GM23248 (cell line): ENCODE data around the gene LCE6A. TPM values are rescaled to one million over a fixed set of nuclear protein-coding genes. Genes with fewer than 3 reads are reported as not detected.

Experiments used
- DNase-seq: peaks from one replicate; pipeline ENCODE4 v3.0.0-alpha.2; 2015
- H2AFZ ChIP-seq: fragments of 200-600 bp; sonication (generic); 2 replicates; pipeline ENCODE4 v1.6.1; 2016; ENCODE audit warnings: antibody characterized with exemption
- H3F3A ChIP-seq: fragments of 200-600 bp; sonication (generic); 2 replicates; pipeline ENCODE4 v1.6.1; 2016; ENCODE audit warnings: mild to moderate bottlenecking, antibody characterized with exemption, mixed run types; ENCODE audit not compliant: insufficient read depth
- H3K27ac ChIP-seq: fragments of 200-600 bp; sonication (generic); 2 replicates; pipeline ENCODE4 v1.5.1; 2016; ENCODE audit warnings: mild to moderate bottlenecking
- H3K27me3 ChIP-seq: fragments of 200-600 bp; sonication (generic); replicated peaks from 2 replicates; pipeline ENCODE4 v1.6.1; 2016; ENCODE audit warnings: mild to moderate bottlenecking; ENCODE audit not compliant: insufficient read depth
- H3K36me3 ChIP-seq: fragments of 200-600 bp; sonication (generic); 2 replicates; pipeline ENCODE4 v1.6.1; 2016; ENCODE audit warnings: low read depth, mild to moderate bottlenecking
- H3K4me1 ChIP-seq: fragments of 200-600 bp; sonication (generic); 2 replicates; pipeline ENCODE4 v1.6.1; 2016; ENCODE audit warnings: mild to moderate bottlenecking; ENCODE audit not compliant: insufficient read depth
- H3K4me2 ChIP-seq: fragments of 200-600 bp; sonication (generic); one replicate; pipeline ENCODE4 v1.6.1; 2016; ENCODE audit warnings: mild to moderate bottlenecking; ENCODE audit not compliant: unreplicated experiment
- H3K4me3 ChIP-seq: fragments of 200-600 bp; sonication (generic); 2 replicates; pipeline ENCODE4 v1.5.1; 2016; ENCODE audit warnings: mild to moderate bottlenecking
- H3K79me2 ChIP-seq: fragments of 200-600 bp; sonication (generic); 2 replicates; pipeline ENCODE4 v1.6.1; 2016; ENCODE audit warnings: mild to moderate bottlenecking; ENCODE audit not compliant: insufficient read depth
- H3K9ac ChIP-seq: fragments of 200-600 bp; sonication (generic); 2 replicates; pipeline ENCODE4 v1.6.1; 2016; ENCODE audit warnings: mild to moderate bottlenecking
- H3K9me2 ChIP-seq: fragments of 200-600 bp; sonication (generic); 2 replicates; pipeline ENCODE4 v1.6.1; 2016; ENCODE audit warnings: mixed run types, mild to moderate bottlenecking, moderate library complexity; ENCODE audit not compliant: insufficient read depth
- H3K9me3 ChIP-seq: fragments of 200-600 bp; sonication (generic); one replicate; pipeline ENCODE4 v1.6.1; 2017; ENCODE audit warnings: low read depth
- H4K20me1 ChIP-seq: fragments of 200-600 bp; sonication (generic); 2 replicates; pipeline ENCODE4 v1.6.0; 2016; ENCODE audit not compliant: insufficient read depth
- EZH2 ChIP-seq: fragments of 200-600 bp; sonication (generic); IDR thresholded peaks from 2 replicates; pipeline ENCODE4 v1.6.1; 2018; ENCODE audit warnings: antibody characterized with exemption, mild to moderate bottlenecking; ENCODE audit not compliant: insufficient read depth, poor library complexity, severe bottlenecking
- EZH2phosphoT487 ChIP-seq: fragments of 200-600 bp; sonication (generic); IDR thresholded peaks from 2 replicates; pipeline ENCODE4 v1.6.1; 2018; ENCODE audit warnings: antibody characterized with exemption, moderate library complexity, mild to moderate bottlenecking, low read depth; ENCODE audit not compliant: insufficient read depth
- WGBS, 2 experiments: methylation state at CpG; one replicate each; pipeline ENCODE4 v1.1.6; 2015 to 2017; ENCODE audit warnings: low lambda C conversion rate in 2 of 2, low coverage in 1 of 2; ENCODE audit errors: missing lambda C conversion rate in 2 of 2; 5-methylcytosine and 5-hydroxymethylcytosine counted together
- in situ Hi-C: fragments of 300-500 bp; cut with MboI; formaldehyde crosslinking; loops from 2 replicates; pipeline ENCODE4 v1.15.0; 2020
- polyA plus RNA-seq: library from polyadenylated mRNA; unstranded; fragments of >200 nt; fragmentation: Nextera tagmentation; extraction: Ambion mirVana; gene quantifications from 2 replicates; pipeline ENCODE4 v1.2.1, GENCODE V29; 2016
- total RNA-seq: library from RNA; depleted of rRNA; stranded (reverse); fragments of >200 nt; shearing (Covaris generic); gene quantifications from 2 replicates; pipeline ENCODE4 v1.2.3, GENCODE V29; 2014

LCE6A gene
- total and polyA plus RNA-seq, 2 experiments from 2014 or later = not detected

DNA sequence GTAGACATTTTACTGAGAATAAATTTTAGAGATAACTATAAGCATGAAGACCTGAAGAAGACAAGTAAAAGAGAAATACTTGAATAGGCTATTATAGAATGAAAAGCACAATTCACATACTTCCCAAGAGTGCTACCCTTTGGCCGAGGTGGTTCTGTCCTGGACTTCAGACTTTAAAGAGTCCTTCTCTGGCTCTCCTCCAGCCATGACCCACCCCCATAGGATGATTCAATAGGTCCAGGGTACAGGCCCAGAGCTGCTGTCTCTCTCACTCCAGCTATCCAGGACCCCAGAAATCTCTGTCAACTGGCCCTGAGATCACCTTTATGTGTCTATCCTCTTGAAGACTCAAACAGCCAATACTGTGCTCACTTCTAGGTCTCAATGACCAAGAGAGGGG, 34.2 kb downstream of the LCE6A start:
- TF ChIP-seq EZH2 = no peak
- no peak for TF ChIP-seq EZH2phosphoT487
- H3F3A ChIP-seq = peaks cover 9% of the 10 kb centered on the region; the same call in 1 of the 2 replicates
- H3K9ac ChIP-seq = no peak overlapping the region
- WGBS, 2 experiments = 95 to 100% methylated on average over 1 of the region's 1 CpG
- H2AFZ ChIP-seq = no peak overlapping the region
- no peaks in the 10 kb centered on the region for H3K27me3 ChIP-seq
- H3K9me2 ChIP-seq = no peaks in the 10 kb centered on the region
- H3K79me2 ChIP-seq = no peaks in the 10 kb centered on the region
- H3K27ac ChIP-seq = no peak overlapping the region
- peaks cover 13% of the 10 kb centered on the region for H3K4me1 ChIP-seq
- no peaks in the 10 kb centered on the region for H3K36me3 ChIP-seq
- no peak overlapping the region for H3K4me3 ChIP-seq
- no peak overlapping the region for H3K4me2 ChIP-seq
- no peaks in the 10 kb centered on the region for H3K9me3 ChIP-seq
- no peak for DNase-seq
- in situ Hi-C loops = no loop called here
- no peaks in the 10 kb centered on the region for H4K20me1 ChIP-seq

DNA sequence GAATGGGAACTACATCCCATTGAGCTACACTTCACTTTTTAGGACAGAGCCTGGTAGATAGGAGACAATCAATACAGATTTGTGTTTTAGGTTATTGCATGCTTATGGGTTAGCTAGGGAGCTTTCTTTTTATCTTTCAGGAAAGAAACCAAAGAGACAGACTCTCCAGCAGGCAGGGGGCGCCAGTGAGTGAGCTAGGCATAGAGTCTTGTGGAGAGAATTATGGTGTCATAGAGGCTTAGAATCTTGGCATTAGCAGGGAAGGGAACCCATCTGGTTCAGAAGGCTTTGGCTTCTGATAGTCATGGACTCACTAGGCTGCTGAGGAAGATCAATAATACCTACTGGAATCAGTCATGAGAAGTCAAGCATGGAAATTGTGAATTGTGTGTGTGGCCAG, 35.4 kb downstream of the LCE6A start, which contains the start of gene SMCP:
SMCP (plus strand) TSS at position 281 of the 400 bp plus-strand sequence. CDS start 6,101 bp downstream, outside the sequence.
- no peaks in the 10 kb centered on the region for H4K20me1 ChIP-seq
- no peaks in the 10 kb centered on the region for H3K27me3 ChIP-seq
- in situ Hi-C loops = no loop called here
- no peaks in the 10 kb centered on the region for H3K9me3 ChIP-seq
- H3K9ac ChIP-seq = no peak within 1 kb of the TSS
- peak; percentile 12 for DNase-seq
- H3K4me2 ChIP-seq = no peak within 1 kb of the TSS
- no peak within 1 kb of the TSS for H3K4me3 ChIP-seq
- H3K27ac ChIP-seq = no peak within 1 kb of the TSS
- peaks cover 9% of the 10 kb centered on the region for H3K4me1 ChIP-seq
- TF ChIP-seq EZH2phosphoT487 (no peak), EZH2 (no peak)
- H2AFZ ChIP-seq = no peak within 1 kb of the TSS
- WGBS, 2 experiments = 0 to 6% methylated on average over 1 of the region's 1 CpG
- H3K9me2 ChIP-seq = no peaks in the 10 kb centered on the region
- H3F3A ChIP-seq = peaks cover 9% of the 10 kb centered on the region; the same call in 1 of the 2 replicates
- H3K79me2 ChIP-seq = no peaks in the 10 kb centered on the region
- H3K36me3 ChIP-seq = no peaks in the 10 kb centered on the region

DNA sequence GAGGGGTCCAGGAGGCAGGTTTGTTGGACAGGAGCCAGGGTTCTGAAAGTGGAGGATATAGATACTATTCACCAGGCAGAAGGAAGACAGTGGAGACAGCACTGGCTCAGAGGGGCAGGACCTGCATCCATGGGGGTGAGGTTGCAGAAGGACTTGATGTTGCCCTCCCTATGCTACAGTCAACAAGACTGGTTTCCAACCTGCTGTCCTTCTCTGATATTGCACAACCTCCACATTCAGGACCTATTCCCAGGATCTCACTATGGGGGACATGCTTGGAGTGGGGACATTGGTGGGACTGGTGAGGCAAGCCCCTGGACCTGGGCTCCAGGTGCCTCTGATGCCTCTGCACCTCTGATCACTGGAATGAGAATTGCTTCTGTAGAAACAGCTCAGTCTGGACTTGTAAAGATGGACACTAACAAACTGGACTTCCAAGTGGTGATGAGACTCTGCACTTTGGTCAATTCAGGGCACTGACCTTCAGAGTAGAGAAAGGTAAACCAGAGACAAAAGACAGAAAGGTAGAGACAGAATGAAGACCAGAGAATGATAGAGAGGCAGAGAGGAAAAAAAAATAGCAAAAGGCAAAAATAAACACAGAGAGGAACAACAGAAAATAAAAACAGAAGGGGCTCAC, 37.0 kb downstream of the LCE6A start:
- no peak overlapping the region for H2AFZ ChIP-seq
- no peaks in the 10 kb centered on the region for H3K27me3 ChIP-seq
- H3K9ac ChIP-seq = no peak overlapping the region
- no peak overlapping the region for H3K4me3 ChIP-seq
- no peaks in the 10 kb centered on the region for H3K9me3 ChIP-seq
- no peak for DNase-seq
- H3K4me1 ChIP-seq = peaks cover 12% of the 10 kb centered on the region
- in situ Hi-C loops = no loop called here
- no peaks in the 10 kb centered on the region for H4K20me1 ChIP-seq
- no peak for TF ChIP-seq EZH2phosphoT487
- TF ChIP-seq EZH2 = no peak
- no peaks in the 10 kb centered on the region for H3K9me2 ChIP-seq
- no peak overlapping the region for H3K4me2 ChIP-seq
- no peaks in the 10 kb centered on the region for H3K36me3 ChIP-seq
- no peaks in the 10 kb centered on the region for H3K79me2 ChIP-seq
- H3F3A ChIP-seq = peaks cover 11% of the 10 kb centered on the region
- H3K27ac ChIP-seq = no peak overlapping the region

DNA sequence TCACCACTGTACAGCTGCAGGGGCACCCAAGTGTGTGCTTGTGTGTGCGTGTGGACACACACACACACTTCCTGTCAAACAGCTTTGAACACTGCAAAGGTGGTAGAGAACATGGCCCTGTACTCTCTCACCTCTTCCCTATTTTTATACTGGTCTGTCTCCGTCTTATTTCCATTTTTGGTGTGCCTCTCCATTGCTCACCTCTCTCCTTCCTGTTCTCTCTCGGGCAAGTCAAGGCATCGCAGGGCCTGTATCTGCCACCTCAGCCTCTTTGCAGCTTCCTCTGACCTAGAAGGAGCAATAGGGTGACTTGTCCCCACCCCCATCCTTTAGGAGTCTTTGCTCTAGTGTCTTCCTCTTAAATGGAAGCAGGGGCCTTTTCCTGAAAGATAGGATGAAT, 37.7 kb downstream of the LCE6A start:
- Histone ChIP-seq H3K79me2 (no peaks in the 10 kb centered on the region), H3K9me3 (no peaks in the 10 kb centered on the region), H3K4me2 (no peak overlapping the region), H3K9ac (no peak overlapping the region), H3K36me3 (no peaks in the 10 kb centered on the region), H3K27me3 (no peaks in the 10 kb centered on the region), H3K27ac (no peak overlapping the region), H3K4me1 (peaks cover 18% of the 10 kb centered on the region), H3K4me3 (no peak overlapping the region), H3K9me2 (no peaks in the 10 kb centered on the region), H3F3A (peaks cover 17% of the 10 kb centered on the region), H4K20me1 (no peaks in the 10 kb centered on the region), H2AFZ (no peak overlapping the region)
- no peak for DNase-seq
- in situ Hi-C loops = no loop called here
- no peak for TF ChIP-seq EZH2
- TF ChIP-seq EZH2phosphoT487 = no peak
- 81 to 86% methylated on average over 4 of the region's 4 CpGs for WGBS, 2 experiments

DNA sequence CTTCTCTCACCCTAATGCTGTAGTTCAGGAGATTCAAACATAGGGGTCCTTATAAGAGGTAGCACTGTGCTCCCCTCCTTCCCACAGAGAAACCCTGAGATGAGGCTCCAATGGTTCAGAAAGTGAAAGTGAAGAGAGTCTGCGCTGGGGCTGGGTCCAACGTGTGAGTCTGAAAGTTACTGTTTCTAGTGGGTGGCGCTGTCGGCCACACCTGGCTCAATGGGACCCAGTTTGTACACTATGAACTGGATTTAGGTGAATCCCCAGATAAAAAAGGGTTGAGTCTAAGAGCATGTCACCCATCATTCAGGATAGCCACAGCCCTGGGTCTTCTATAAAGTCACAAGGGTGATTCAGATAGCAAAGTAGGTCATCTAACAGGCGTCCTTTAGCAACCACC, 38.3 kb downstream of the LCE6A start:
- Histone ChIP-seq H3K27ac (no peak overlapping the region), H3K9me3 (no peaks in the 10 kb centered on the region), H3K27me3 (no peaks in the 10 kb centered on the region), H2AFZ (no peak overlapping the region), H3K79me2 (no peaks in the 10 kb centered on the region), H3K9ac (no peak overlapping the region), H3K4me2 (no peak overlapping the region), H3K9me2 (no peaks in the 10 kb centered on the region), H4K20me1 (no peaks in the 10 kb centered on the region), H3K4me1 (peaks cover 19% of the 10 kb centered on the region), H3K4me3 (no peak overlapping the region), H3K36me3 (no peaks in the 10 kb centered on the region), H3F3A (peaks cover 23% of the 10 kb centered on the region)
- no peak for DNase-seq
- WGBS, 2 experiments = 80 to 81% methylated on average over 5 of the region's 5 CpGs
- TF ChIP-seq EZH2phosphoT487 (no peak), EZH2 (no peak)
- in situ Hi-C loops = no loop called here
